Stimulated activated CD8-positive, alpha-beta memory T cell treated with anti-CD3 and anti-CD28 coated beads, Interleukin-2, amount 100 ng/mL, for 48 hours (primary cell): ENCODE data around the gene SPAG16.

Experiments used
- DNase-seq, 2 donors: peaks; one replicate each; pipeline ENCODE4 v3.0.0-alpha.2; 2020; ENCODE audit warnings: low read depth in 2 of 2

The SPAG16 gene

DNA sequence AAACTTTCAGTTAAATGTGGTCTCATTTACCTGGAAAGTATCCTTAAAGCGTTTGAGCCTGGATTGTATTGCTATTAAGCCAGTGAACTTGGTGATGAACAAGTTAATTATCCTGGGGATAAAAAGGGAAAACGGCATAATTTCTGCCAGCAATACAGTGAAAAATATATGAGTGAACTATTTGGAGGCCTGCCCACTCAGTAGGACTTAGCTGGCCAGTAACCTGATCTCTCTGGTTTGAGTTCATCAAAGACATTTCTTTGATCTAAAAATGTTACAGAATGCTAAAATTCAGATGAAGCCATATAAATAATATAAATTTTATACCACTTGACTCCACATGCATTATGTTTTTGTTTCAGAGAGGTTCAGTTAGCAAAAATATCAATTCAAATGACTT, 885.5 kb downstream of the SPAG16 start:
- DNase-seq: no peak

GRCh38 chr2:214174563-214174962, 890.3 kb downstream of the SPAG16 start:
- DNase-seq: no peak

- DNase-seq: no peak
Measured at GRCh38 chr2:214180071-214180470, 895.8 kb downstream of the SPAG16 start.

DNA sequence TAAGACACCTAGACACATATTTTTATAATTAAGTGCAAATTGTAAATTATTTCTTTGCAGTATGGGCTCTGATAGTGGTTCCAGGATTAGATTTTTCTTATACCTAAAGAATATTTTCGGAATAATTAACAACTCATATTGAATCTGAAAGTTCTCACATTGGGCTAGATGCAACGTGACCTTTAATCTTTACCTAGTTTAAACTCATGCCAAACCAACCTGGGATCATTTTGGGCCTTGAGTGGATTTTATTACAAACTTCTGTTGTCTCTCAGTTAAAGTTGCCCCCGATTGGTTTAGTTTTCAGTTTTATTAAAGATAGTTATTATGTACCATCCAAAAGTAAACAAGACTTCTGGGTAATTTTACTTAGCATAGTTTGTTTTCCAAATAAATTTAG, 896.4 kb downstream of the SPAG16 start:
- DNase-seq: no peak

- no peak for DNase-seq
Measured at GRCh38 chr2:214184461-214184860, 900.2 kb downstream of the SPAG16 start.

- no peak for DNase-seq
Measured at GRCh38 chr2:214185546-214185945, 901.3 kb downstream of the SPAG16 start.

- no peak for DNase-seq
Measured at GRCh38 chr2:214192711-214193110, 908.4 kb downstream of the SPAG16 start.

GRCh38 chr2:214193943-214194342, 909.7 kb downstream of the SPAG16 start:
- DNase-seq: no peak

DNA sequence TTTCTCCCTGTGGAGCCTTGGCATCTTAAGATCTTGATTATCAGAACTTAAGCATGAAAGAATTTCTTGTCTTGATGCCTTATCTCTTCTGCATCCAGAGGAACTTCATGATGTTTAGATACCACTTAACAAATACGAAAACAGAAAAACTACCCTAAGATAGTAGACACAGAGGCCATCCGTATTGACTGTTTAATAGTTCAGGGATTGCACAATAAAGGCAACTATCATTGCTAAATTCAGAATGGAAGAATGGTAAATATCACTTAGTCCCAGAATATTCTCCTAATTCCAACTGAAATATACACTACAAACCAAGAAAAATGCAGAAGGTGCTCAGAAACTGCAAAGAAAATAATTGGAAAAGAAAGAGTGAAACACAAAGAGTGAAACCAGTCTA, 912.0 kb downstream of the SPAG16 start:
- DNase-seq: no peak

GRCh38 chr2:214201892-214202291, 917.6 kb downstream of the SPAG16 start:
- no peak for DNase-seq

DNA sequence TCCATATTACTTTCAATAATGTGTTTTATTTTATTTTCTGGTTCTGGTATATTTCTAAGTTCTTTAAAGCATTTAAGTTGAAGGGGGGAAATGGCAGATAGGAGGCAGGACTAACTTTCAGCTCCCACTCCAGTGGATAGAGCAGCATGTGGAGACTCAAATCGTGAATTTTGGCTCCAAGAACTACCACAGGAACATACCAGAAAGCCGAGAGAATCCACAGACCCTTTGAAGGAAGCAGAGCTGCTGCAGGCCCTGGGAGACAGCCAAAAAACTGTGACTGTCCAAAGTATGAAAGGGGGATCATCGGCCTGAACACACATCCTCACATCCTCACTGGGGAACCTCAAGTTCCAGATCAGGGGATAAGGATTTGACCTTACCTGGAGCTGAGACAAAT, 919.0 kb downstream of the SPAG16 start:
- no peak for DNase-seq

GRCh38 chr2:214203744-214204289, 919.6 kb downstream of the SPAG16 start:
- DNase-seq: no peak

GRCh38 chr2:214215107-214215506, 930.8 kb downstream of the SPAG16 start:
- no peak for DNase-seq

DNA sequence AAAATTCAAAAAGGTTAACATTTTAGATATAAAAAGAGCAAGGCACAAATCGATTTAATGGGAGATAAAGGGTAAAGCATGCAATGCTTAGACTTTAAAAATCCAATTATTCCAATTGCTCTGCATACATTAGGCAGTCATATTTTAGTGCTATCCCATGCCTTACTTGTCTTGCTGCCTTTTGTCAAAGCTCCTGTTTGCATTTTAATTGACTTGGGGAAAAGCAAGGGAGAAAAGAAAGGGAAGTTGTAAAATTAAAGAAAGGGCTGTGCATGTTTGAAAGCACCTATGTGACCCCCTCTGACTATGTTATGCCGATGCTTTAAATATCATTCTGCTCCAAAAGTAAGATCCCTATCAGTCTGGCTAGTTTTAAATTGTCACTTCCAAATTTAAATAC, 932.9 kb downstream of the SPAG16 start:
- no peak for DNase-seq

DNA sequence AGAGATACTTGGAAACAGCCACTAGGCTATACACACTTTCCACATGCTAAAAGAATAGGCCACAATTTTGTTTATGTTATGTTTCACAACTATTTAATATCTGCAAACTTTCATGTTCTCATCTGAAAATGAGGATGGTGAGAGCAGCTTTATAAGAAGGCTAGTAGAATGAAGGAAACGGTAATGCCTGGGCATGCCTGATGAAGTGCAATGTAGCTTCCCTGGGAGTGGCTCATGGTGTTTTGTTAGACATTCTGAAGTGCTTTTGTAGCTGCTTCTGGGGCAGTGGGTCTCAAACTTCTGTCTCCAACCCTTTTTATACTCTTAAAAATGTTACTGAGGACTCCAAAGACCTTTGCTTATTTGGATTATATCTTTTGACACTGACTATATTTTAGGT, 933.3 kb downstream of the SPAG16 start:
- no peak for DNase-seq

GRCh38 chr2:214220251-214220650, 936.0 kb downstream of the SPAG16 start:
- DNase-seq: no peak

- DNase-seq: no peak
Measured at GRCh38 chr2:214226061-214226460, 941.8 kb downstream of the SPAG16 start.

GRCh38 chr2:214232271-214232670, 948.0 kb downstream of the SPAG16 start:
- no peak for DNase-seq

GRCh38 chr2:214233164-214233563, 948.9 kb downstream of the SPAG16 start:
- DNase-seq: no peak

GRCh38 chr2:214242797-214243196, 958.5 kb downstream of the SPAG16 start:
- no peak for DNase-seq

- no peak for DNase-seq
Measured at GRCh38 chr2:214244847-214245246, 960.6 kb downstream of the SPAG16 start.

GRCh38 chr2:214246417-214246816, 962.2 kb downstream of the SPAG16 start:
- no peak for DNase-seq

GRCh38 chr2:214247531-214247930, 963.3 kb downstream of the SPAG16 start:
- no peak for DNase-seq

GRCh38 chr2:214255046-214255445, 970.8 kb downstream of the SPAG16 start:
- no peak for DNase-seq

DNA sequence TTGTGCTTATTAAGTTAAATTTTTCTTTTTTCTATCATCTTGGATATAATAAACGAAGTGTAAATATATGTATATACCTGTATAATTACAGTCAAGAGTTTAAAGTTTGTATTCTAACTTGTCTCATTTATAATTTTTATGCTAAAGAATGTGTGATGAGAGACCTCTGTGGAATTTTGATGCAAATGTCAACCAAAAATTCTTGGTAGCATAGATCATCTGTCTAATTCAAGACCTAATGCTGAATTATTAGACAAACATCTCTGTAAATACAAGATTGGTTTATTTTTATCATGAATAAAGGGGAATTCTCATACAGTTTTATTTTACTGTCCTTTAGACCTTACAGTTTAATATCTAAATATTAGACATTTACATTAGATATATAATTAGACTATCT, 977.4 kb downstream of the SPAG16 start:
- no peak for DNase-seq
